Effector CD8-positive, alpha-beta T cell (primary cell): Measurements from ENCODE around the gene MARK1.
"Not testable (repeated sequence)": the region's sequence is repeated elsewhere in the genome, so short reads cannot be mapped to it uniquely, and the experiment has no call there.

ENCODE experiments used
- DNase-seq: peaks from one replicate; lab custom pipeline; 2025; lab: John Stamatoyannopoulos, UW

Gene MARK1

DNA sequence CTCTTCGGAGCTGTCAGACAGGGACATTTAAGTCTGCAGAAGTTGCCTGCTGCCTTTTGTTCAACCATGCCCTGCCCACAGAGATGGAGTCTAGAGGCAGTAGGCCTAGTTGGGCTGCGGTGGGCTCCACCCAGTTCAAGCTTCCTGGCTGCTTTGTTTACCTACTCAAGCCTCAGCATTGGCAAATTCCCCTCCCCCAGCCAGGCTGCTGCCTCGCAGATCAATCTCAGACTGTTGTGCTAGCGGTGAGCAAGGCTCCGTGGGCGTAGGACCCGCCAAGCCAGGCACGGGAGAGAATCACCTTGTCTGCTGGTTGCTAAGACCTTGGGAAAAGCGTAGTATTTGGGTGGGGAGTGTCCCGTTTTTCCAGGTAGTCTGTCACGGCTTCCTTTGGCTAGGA, 83.2 kb downstream of the MARK1 start:
- not testable (repeated sequence) for DNase-seq

DNA sequence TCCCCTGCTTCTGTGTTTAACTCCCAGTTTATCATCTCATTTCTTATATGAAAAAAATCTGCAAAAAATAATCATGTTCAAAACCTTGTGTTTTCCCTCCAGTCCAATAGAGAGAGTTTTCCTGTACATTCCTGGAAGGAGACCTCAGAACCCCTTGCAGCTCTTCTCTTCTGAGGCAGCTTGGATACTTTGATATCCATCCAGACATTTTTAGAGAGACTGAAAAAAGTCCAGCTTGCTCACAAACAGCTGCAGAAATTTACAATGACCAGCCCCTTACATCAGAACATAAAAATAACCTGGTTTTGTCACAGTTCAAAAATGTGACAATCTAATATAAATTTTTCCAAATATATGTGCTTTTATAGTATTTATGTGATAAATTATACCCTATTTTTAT, 88.9 kb downstream of the MARK1 start:
- no peak for DNase-seq

DNA sequence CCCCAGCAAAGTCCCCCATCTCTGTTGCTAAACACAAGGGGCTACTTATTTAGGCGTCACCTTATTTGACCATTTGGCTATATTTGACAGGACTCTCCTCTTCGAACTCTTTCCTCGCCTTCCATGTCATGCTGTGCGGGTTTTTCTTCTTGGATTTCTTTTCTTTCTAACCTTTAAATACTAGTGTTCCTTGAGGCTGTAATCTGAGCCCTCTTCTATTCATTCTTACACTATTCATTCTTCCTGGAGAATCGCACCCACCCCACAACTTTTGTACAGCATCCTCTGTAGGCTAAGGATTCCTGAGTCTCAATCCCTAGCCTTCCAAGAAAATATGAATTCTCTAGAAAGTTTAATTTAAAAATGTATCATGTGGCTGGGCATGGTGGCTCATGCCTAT, 100.5 kb downstream of the MARK1 start:
- no peak for DNase-seq

DNA sequence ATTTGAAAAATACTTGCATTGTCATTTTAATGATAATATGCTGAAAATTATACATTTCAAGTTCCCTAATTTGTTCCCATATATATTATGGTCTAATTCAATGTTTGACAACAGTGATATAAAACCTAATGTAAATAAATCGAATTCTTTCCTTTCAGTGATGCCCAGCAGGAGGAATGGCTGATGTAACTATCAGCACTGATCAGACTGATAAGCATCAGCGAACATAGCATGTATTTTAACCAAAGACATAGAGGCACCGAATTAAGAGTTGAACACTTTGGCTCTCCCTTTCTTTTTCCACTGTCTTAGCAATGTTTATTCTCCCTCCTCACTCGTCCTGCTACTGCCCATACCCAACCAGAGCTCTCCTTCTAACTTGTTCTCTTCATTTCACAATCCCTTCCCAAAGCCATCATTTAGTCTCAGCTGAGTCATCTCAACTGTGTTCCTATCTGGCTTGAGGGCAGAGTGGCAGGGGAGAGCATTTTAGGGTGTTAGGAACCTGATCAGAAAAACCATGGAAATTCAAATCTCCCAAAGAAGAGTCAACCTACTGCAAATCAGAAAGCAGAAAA, 103.4 kb downstream of the MARK1 start:
- no peak for DNase-seq

DNA sequence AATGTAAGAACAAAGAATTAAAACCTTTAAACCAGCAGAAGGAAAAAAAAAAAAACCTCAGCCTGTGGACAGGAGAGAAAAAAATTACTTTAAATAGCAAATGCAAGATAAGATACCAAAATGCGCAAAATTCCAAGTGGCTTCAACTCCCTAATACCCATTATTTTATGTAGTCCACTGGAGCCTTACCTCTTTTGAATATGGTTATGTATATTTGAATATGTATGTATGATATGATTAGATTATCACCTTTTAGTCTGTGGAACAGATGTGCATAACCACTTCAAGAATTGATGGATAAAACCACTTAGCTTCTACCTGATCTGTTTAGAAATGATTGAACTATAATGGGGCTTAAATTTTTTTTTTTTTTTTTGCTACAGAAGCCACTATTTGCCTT, 109.8 kb downstream of the MARK1 start:
- no peak for DNase-seq

DNA sequence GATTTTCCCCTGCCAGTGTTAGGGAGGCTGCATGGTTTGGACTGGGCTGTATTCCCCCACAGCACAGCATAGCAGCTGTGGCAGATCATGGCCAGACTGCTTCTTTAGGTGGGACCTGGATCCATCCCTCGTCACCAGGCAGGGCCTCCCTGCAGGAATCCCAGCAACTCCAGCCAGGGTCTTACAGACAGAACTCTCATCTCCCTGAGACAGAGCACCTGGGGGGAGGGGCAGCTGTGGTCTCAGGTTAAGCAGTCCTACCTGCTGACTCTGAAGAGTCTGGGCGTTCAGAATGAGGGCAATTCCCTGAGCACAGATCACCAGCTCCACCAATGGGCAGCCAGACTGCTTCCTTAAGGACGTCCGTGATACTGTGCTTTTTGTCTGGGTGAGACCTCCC, 114.3 kb downstream of the MARK1 start:
- no peak for DNase-seq

DNA sequence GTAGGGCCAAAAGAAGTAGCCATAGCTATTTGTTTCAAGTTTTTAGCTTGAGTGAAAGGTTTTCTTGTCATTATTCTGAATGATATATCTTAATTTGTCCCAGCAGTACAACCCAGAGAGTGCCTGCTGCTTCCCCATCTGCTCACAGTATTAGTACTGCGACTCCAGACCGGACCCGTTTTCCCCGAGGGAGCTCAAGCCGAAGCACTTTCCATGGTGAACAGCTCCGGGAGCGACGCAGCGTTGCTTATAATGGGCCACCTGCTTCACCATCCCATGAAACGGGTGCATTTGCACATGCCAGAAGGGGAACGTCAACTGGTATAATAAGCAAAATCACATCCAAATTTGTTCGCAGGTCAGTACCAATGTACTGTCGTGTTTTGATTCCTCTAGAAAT, 125.1 kb downstream of the MARK1 start:
- DNase-seq = no peak

DNA sequence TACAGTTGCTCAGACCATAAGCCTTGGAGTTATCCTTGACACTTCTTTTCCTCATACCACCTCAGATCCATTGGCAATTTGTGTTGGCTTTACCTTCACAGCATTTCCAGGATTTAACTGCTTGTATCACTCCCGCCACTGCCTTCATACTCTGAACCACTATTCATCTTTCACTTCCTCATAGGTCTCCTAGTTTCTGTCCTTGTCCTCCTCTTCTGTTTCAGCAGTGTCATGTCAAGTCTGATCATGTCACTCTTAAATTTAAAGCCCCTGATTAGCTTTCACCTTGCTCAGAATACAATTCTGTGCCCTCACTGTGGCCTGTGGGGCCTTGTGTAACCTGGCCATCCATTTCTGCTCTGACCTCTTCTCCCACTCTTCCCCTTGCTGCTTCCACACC, 127.6 kb downstream of the MARK1 start:
- no peak for DNase-seq

DNA sequence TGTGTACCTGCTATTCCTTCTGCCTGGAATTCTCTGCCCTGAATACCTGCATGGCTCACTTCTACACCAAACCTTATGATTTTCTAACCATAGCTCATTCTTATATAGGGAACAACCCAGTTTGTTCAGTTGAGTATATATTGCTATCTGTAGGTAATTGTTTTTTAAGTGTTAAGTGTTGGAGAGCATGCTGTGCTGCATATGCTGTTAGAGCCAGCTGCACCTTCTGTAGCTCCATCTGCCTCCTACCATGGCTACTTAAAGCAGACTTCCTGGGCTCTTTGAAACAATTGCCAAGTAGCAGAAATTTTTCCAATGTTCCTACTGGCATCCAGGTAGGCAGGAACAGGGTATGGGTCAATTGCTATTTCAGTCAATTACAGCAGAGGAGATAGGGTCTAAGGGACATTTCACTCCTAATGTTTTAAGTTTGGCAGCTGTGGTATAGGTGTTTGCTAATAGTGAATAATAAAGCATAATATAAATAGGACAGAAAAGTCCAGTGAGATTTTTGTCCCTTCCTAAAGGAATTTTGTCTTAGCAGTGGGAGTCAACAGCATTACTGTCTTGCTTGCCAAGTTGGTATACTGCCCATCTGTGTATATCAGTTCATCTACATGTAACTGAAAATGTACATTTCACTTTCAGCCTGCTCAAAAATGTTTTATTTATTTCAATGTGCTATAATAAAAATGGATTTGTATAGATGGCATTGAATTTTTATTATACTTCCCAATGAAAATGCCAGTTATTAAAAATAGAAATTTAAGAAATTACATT, 128.2 kb downstream of the MARK1 start:
- DNase-seq = no peak

DNA sequence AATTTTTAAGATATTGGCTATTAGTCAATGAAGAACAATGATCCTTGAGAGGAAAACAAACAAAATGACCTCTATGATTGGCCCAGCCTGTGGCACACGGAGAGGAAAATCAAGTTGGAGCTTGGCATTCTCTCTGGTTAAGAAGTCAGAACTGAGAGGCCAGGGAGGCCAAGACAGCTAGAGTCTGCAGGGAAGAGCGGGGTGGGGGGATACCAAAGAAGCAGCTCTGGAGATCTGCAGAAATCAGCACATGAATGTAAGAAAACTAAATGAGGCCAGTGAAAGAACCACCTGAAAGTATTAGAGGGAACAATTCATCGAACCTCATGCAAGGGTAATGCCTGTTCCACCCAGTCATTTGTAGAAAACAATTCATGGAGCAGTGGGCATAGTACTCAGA, 138.4 kb downstream of the MARK1 start:
- DNase-seq = no peak

DNA sequence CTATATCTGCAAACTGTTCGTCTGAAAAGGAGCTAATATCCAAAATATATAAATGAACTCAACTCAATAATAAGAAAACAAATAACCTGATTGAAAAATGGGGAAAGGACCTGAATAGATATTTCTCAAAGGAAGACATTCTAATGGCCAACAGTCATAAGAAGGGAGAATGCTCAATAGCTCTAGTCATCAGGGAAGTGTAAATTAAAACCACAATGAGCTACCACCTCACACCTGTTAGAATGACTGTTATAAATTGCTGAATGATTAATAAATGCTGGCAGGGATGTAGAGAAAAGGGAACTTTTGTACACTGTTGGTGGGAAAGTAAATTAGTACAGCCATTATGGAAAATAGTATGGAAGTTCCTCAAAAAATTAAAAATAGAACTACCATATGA, 141.1 kb downstream of the MARK1 start:
- no peak for DNase-seq

DNA sequence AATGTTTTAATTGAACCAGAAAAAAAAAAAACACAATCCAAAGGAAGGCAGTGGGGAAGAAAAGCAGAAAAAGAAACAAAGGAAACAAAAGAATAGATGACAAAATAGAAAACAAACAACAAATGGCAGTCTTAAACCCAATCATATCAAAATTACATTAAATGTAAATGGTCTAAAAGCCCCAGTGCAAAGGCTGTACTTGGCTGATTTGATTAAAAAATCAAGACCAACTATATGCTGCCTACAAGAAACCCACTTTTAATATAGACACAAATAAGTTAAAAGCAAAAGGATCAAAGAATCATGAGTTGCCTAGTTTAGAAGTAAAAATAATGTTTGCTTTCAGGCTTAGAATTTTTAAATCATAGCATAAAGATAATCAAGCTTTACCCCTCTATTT, 142.4 kb downstream of the MARK1 start:
- no peak for DNase-seq

DNA sequence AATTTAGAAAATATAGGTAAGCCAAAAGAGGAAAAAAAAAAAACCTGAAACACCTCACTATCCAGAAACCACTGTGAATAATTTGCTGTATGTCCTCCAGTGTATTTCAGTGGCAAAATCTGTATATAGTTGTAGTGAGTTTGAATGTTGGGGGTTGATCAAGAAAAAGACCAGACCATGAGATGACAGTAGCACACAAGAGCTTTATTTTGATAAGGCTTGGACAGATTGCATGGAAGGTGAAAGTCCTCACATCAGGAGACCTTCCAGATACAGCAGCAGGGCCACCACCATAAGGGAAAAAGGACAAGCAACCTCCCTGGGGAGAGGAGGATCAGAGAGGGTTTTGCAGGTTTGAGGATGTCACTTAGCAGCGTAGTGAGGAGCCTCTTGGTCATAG, 146.0 kb downstream of the MARK1 start:
- no peak for DNase-seq

DNA sequence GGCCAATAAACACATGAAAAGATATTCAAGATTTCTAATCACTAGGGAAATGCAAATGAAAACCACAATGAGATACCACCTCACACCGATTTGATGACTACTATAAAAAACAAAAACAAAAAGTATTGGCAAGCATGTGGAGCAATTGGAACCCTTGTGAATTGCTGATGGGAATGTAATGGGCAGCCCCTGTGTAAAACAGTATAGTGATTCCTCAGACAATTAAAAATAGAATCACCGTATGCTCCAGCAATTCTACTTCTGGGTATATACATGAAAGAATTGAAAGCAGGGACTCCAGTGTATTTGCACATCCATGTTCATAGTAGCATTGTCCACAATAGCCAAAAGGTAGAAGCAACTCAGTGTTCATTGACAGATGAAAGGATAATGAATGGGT, 149.3 kb downstream of the MARK1 start:
- no peak for DNase-seq

DNA sequence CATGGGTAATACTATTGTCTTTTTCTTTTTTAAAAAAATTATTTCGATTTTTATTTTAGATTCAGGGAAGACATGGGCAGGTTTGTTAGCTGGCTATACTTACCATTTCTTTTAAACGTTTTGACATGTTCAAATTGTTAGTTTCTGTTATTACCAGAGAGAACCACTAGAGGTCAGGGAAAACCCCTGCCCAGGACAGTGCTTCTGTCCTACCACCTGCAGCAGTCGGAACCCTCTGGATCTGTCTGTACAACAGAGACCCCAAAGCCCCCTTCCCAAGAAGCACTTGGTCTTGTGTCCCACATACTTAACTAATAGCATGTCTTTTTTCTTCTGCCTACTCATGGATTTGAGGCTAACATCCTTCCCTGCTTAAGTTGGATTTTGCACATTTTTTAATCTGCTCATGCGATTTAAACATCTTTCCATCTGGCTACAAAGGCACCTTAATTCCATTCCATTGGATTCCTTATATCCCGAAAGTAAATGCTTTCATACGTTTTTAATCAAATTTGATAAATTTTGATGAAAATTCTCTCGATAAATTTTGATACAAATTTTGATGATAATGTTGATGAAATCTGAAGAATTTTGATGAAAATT, 152.2 kb downstream of the MARK1 start:
- no peak for DNase-seq

DNA sequence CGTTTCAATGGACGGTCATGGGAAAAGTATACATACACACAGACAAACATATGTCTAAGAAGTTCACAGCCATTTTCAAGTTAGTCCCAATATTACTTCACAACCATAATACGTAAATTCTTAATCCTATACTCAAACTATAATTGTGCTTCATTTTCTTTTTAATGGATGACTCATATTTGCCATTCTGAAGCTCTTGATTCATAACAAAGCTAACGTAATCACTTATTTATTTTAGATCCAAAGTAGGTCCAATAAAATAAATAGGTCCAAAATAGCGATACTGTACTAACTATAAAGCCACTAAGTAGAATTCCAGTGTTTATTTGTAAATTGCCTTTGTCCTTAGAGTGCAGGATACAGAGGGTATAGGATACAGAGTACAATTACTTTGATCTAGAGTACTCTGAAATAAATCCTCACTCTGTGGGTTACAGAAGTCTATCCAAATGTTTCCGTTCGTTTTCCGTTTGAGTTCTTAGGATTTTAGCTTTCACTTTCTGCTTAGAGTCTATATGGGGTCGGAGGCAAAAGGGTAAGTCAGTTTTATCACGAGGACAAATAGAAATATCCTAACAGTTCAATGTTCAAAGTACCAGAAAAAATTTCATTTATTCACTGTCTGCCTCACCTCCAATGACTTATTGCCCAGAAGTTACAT, 153.4 kb downstream of the MARK1 start:
- no peak for DNase-seq

DNA sequence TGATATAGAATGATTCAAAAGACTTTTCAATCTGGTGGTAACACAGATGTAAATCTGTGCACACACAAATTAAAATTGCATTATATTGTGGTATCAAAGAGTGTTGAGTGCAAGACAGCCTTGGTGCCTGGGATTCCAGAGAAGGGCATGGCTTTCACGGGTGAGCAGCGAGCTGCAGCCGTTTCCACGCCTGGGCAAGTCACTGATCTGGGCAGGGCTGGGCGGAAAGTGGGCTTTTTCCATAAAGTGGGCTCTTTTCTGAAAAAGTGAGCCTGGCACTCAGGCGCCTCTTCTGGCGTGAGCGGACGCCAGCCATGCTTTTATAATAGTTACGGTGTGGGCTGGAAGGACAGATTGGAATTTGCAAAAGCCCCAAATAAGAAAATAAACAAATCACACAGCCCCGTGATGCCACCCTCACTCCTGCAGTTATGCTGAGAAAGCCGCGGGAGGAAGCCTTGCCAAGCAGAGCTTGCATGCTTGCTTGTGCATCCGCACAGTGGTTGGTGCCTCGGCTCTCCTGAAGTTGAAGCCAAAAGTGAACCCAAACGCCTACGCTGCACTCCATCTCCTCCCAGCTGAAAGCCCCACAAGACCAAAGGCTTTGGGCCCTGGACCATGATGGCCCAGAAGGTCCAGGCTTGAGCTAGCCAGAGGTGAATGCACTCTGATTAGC, 155.1 kb downstream of the MARK1 start:
- DNase-seq = no peak

DNA sequence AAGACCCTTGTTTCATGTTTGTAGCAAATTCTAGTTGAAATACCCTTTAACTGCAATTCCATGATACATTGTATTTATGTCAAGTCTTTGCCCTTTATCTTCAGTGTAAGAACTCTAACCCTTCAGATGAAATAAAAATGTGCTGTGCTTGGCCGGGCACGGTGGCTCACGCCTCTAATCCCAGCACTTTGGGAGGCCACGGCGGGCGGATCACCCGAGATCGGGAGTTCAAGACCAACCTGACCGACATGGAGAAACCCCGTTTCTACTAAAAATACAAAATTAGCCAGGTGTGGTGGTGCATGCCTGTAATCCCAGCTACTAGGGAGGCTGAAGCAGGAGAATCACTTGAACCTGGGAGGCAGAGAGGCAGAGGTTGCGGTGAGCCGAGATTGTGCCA, 155.8 kb downstream of the MARK1 start:
- not testable (repeated sequence) for DNase-seq

DNA sequence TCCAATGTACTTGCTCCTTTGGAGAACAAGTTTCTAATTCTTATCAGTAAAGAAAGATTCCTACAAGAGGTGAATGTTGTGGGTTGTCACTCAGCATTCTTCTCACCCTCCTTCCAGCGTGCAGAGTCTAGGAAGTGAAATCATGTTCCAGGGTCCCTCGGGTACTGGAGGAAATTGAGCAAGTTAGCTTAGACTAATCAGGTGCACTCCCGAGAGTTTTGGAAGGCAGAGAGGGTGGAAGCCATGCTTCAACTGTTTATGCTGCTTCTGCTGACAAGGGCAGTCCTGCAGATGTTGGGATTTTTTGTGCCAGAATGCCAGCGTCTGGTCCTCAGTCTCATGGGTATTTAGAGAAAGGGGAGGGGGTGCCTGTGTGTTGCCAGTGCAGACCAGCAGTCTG, 157.0 kb downstream of the MARK1 start:
- no peak for DNase-seq

DNA sequence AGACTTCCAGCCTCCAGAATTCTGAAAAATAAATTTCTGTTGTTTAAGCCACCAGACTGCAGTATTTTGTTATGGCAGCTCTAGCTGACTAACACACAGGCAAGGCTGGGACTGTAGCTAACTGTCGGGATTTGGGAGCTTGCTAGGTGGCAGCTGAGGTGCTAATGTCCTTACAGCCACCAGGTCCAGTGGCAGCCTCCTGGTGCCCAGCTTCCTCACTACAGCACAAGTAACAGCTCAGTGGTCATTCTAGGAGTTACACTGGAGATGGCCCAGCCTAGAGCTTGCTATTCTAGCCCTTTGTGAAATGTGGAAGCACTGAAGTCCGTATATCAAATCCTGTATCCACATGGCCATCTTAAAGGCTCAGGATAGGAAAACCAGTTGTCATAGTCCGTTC, 157.9 kb downstream of the MARK1 start:
- no peak for DNase-seq

DNA sequence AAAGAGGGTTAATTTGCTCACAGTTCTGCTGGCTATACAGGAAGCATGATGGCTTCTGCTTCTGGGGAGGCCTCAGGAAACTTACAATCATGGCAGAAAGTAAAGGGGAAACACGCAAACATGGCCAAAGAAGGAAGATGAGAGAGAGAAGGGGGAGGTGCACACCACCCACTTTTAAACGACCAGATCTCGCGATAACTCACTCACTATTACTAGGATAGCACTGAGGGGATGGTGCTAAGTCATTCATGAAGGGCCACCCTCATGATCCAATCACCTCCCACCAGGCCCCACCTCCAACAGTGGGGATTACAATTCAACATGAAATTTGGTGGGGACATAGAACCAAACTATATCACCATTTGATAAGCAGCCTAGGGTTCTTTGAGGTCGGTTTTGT, 159.9 kb downstream of the MARK1 start:
- DNase-seq = no peak

DNA sequence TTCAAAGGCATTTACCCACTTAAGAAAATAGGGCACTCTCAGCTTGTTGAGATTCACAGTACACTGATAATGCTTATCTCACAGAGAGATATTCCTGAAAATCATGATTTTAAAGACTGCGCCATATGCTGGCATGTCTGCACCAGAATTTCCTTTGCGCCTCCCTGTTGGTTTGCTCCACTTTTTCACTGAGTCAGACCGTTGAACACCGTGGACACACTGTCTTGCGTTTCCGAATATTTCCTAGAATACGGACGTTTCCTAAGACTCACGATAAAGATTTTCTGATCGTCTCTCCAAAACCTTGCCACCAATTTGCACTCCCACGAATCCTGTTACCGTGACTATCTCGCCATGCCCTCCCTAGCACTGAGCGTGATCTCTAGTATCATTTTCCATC, 161.7 kb downstream of the MARK1 start:
- no peak for DNase-seq
